ENCODE data around the gene IHH.
A peak's percentile ranks its signal among the peaks of the same experiment; 100 is the strongest.

IHH gene

DNA sequence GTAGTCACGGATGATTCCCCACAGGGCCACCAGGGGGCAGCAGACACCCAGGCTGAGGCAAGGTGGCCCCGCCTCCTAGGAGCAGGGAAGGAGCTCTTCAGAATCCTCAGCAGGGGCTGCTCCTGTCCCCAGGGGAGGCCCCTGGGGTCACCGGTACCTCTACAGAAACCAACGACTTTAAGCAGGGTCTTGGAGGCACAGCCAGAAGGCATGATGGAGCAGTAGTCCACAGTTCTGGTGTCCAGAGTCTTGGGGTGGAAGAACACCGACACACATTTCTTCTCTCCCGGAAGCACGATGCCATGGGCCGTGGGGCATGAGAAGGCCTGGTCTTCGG is 30.9 kb downstream of the IHH start:
- no peak overlapping the region for H3K27ac Mint-ChIP-seq (ENCODE audit: low read depth)
- peak; percentile 57 to 73 for DNase-seq (ENCODE audit: low spot score in 2 of 2)
- peak; percentile 76 for ATAC-seq (replicated peaks; ENCODE audit: extremely low read depth, poor library complexity, severe bottlenecking)
- no peak overlapping the region for H3K4me3 Mint-ChIP-seq
- H3K9me3 Mint-ChIP-seq, result no peaks in the 10 kb centered on the region
- no peaks in the 10 kb centered on the region for H3K4me1 Mint-ChIP-seq
- peaks cover 3% of the 10 kb centered on the region for H3K36me3 Mint-ChIP-seq (ENCODE audit: insufficient read depth)
- H3K27me3 Mint-ChIP-seq, result peaks cover 74% of the 10 kb centered on the region

DNA sequence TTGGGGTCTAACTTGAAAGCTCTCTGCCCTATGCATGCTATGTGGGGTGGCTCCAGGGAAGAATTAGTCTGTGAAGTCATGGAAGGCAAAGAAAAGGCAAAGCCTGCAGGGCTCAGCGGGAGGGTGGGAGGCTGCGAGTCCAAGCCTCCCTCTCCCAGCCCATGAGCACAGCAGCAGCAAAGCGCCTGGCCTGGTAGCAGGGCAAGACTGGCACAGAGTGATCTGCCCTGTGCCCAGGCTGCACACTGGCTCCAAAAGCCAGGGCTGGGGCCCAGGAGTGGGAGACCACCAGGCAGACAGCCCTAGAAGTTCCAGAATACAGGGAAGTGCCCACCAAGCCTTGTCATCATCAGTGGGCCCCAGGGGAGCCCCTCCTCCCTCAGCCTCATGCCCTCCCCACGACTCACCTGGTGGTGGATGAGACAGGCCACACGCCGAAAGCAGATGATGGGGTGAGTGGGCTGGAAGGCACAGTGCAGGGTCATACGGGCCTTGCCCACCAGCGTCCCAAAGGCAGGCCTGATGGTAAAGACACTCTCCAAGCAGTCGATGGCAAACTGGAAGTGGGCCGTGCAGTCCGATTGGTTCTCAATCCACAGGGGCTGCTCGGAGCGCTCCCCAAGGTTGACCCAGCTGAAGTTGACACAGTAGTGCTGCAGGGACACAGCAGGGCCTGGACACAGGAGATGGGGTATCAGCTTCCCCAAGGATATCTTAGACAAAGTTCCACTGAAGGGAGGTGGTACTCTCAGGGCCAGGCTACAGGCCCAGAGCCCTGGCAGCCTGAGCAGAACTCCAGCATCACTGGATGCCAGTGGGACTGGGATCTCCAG is 31.5 kb downstream of the IHH start:
- Mint-ChIP-seq H3K4me3 (no peak overlapping the region), H3K4me1 (no peaks in the 10 kb centered on the region), H3K36me3 (ENCODE audit: insufficient read depth) (peaks cover 3% of the 10 kb centered on the region), H3K27me3 (peaks cover 70% of the 10 kb centered on the region), H3K9me3 (no peaks in the 10 kb centered on the region), H3K27ac (ENCODE audit: low read depth) (no peak overlapping the region)
- DNase-seq (ENCODE audit: low spot score in 2 of 2) (no peak), ATAC-seq (replicated peaks; ENCODE audit: extremely low read depth, poor library complexity, severe bottlenecking) (no peak)

DNA sequence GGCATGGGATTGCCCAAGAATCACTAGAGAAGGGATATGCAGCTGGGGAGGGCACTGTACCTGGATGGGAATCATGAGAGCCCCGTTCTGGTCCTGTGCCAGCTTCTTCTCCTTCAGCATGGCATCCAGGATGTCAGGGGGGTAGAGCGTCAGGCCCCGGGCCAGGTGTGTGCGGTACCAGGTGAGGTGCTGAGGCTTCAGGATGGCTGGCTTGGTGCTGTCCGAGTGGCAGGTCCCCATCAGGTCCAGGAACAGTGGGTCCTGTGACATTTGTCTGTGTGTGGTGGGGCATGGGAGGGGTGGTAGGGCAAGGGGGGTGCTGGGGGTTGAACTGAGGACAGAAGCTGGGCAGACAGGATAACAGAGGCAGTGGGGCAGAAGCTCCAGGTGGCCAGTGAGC is 32.6 kb downstream of the IHH start:
- H3K36me3 Mint-ChIP-seq (ENCODE audit: insufficient read depth), result peaks cover 2% of the 10 kb centered on the region
- ATAC-seq (replicated peaks; ENCODE audit: extremely low read depth, poor library complexity, severe bottlenecking), result no peak
- H3K27me3 Mint-ChIP-seq, result peaks cover 61% of the 10 kb centered on the region
- H3K9me3 Mint-ChIP-seq, result no peaks in the 10 kb centered on the region
- H3K27ac Mint-ChIP-seq (ENCODE audit: low read depth), result no peak overlapping the region
- H3K4me1 Mint-ChIP-seq, result no peaks in the 10 kb centered on the region
- H3K4me3 Mint-ChIP-seq, result no peak overlapping the region
- DNase-seq (ENCODE audit: low spot score in 2 of 2), result no peak

DNA sequence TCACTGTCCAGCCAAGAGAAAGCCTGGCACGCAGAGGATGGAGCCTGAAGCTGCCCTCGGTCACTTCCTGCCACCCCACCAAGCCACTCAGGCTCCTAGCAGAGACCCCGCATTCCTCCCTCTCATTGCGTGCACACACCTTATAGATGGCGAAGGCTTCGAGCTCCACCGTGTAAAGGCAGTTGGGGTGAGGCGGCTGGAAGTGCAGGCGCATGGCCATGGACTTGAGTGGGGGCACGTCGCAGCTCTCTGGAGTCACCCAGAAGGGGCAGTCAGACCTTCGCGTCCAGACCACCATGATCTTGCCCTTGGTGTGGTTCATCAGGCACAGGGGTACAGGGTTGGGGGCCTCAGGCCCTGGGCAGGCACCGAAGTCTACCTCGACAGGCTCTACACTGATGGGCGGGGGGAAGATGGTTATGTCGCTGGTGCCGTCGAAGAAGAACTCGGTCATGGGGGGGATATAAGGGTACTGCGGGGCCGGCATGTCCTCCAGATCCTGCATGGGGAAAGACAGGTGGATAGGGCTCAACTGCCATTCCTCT is 33.1 kb downstream of the IHH start:
- ATAC-seq (replicated peaks; ENCODE audit: extremely low read depth, poor library complexity, severe bottlenecking), result no peak
- no peak for DNase-seq (ENCODE audit: low spot score in 2 of 2)
- no peaks in the 10 kb centered on the region for H3K9me3 Mint-ChIP-seq
- H3K4me1 Mint-ChIP-seq, result no peaks in the 10 kb centered on the region
- no peak overlapping the region for H3K4me3 Mint-ChIP-seq
- H3K27me3 Mint-ChIP-seq, result peaks cover 61% of the 10 kb centered on the region
- H3K36me3 Mint-ChIP-seq (ENCODE audit: insufficient read depth), result peaks cover 1% of the 10 kb centered on the region
- H3K27ac Mint-ChIP-seq (ENCODE audit: low read depth), result no peak overlapping the region

DNA sequence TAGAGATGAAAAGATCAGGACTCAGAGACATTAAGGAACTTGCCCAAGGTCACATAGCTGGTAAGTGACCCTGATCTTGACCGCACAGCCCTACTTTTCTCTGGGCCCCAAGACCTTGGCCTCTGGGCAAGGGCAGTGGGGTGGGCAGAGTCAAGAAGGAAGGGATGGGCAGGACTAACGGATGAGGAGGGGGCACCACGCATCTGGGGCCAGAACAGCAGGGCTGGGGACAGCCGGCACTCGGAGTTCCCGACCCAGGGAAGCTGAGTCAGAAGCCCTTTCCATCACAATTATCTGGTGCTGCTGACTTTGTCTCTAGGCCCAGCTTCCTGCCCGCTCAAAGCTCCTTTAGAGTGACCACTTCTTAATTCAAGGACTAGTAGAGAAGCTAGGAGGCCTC is 33.8 kb downstream of the IHH start:
- Mint-ChIP-seq H3K9me3 (no peaks in the 10 kb centered on the region), H3K36me3 (ENCODE audit: insufficient read depth) (peaks cover 1% of the 10 kb centered on the region), H3K4me3 (no peak overlapping the region), H3K27me3 (peaks cover 61% of the 10 kb centered on the region), H3K4me1 (no peaks in the 10 kb centered on the region), H3K27ac (ENCODE audit: low read depth) (no peak overlapping the region)
- no peak for ATAC-seq (replicated peaks; ENCODE audit: extremely low read depth, poor library complexity, severe bottlenecking)
- DNase-seq (ENCODE audit: low spot score in 2 of 2), result no peak

DNA sequence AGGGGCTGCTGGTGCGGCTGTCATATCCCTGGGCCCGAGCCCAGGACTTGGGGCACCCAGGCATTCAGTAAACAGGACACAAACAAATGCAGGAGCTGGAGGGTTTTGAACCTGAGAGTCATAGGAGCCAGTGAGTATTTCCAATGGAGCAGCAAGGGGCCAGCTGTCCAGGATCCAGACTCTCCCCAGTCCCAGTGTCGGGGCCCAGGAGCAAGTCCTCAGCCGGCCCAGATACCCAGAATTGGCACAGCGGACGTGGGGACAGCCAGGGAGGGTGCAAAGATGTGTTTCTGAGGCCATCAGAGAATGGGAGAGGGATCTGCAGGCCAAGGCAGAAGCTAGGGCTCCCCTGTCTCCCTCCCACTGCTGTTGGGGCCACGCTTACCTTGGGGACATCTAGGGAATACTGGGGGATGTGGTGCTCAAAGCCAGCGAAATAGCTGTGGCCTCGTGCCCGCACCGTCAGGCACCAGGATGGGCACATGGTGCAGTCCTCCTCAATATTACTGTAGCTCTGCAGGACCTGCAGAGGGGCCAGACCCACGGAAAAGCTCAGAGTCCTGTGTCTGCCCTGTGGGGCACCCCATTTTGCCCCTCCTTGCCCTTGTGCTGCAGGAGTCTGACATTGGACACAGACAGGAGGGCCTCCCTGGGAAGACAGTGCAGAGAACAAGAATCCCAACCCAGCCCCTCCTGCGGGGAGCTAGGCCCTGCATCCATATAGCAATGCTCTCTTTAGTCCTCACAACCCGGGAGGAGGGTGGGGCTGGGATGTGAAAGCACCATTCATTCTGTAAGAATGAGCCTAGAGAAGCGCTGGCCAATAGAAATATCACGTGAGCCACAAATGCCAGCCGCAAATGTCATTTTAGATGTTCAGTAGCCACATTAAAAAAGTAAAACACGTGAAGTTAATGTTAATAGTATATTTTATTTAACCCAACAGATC is 34.8 kb downstream of the IHH start:
- Mint-ChIP-seq H3K4me3 (no peak overlapping the region), H3K36me3 (ENCODE audit: insufficient read depth) (peaks cover 1% of the 10 kb centered on the region), H3K27me3 (peaks cover 57% of the 10 kb centered on the region), H3K4me1 (no peaks in the 10 kb centered on the region), H3K27ac (ENCODE audit: low read depth) (no peak overlapping the region), H3K9me3 (no peaks in the 10 kb centered on the region)
- no peak for ATAC-seq (replicated peaks; ENCODE audit: extremely low read depth, poor library complexity, severe bottlenecking)
- no peak for DNase-seq (ENCODE audit: low spot score in 2 of 2)

DNA sequence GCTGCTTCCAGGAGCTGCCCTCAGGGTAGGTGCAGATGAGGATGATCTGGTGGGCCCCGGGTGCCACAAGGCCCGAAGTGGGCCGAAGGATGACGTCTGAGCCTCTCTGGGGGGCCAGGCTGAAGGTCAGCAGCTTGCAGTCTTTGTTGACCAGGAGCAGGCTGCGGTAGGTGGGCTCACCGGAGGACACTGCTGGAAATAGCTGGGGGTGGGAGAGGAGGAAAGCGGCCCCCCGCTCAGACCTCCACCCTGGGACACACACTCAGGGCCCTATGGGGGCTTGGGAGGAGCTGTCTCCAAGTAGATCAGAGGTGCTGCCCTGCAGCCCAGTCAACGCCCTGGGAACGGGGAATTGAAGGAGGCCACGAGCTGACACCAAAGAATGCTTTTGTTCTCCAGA is 36.7 kb downstream of the IHH start:
- ATAC-seq (replicated peaks; ENCODE audit: extremely low read depth, poor library complexity, severe bottlenecking), result no peak
- Mint-ChIP-seq H3K27me3 (peaks cover 48% of the 10 kb centered on the region), H3K4me1 (no peaks in the 10 kb centered on the region), H3K27ac (ENCODE audit: low read depth) (no peak overlapping the region), H3K36me3 (ENCODE audit: insufficient read depth) (peaks cover 1% of the 10 kb centered on the region), H3K4me3 (no peak overlapping the region), H3K9me3 (no peaks in the 10 kb centered on the region)
- DNase-seq (ENCODE audit: low spot score in 2 of 2), result no peak

DNA sequence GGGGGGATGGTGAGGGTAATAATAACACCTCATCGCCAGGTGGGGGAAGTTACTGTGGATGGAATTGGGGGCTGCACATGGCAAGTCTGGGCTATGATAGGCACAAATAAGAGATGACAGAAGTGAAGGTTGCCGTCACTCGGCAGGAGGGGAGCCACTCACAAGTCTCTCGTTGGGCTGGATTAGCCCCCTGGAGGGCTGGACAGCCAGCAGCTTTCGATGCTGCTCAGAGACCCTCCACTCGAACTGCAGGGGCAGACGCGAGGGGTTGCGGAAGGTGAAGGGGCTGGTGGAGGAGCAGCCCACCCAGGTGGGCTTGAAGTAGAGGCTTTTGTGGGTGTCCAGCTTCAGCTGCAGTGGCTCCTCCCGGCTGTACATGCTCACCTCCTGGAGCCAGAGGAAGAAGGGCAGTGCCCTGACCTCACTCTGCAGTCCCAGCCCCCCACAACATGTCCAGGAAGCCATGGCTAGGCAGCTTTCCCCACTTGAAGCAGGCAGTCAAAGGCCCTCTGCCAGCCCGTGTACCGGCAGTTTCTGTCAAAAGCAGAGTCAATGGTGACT is 37.6 kb downstream of the IHH start:
- Mint-ChIP-seq H3K27me3 (peaks cover 48% of the 10 kb centered on the region), H3K27ac (ENCODE audit: low read depth) (no peak overlapping the region), H3K4me1 (no peaks in the 10 kb centered on the region), H3K9me3 (no peaks in the 10 kb centered on the region), H3K4me3 (no peak overlapping the region), H3K36me3 (ENCODE audit: insufficient read depth) (no peaks in the 10 kb centered on the region)
- DNase-seq (ENCODE audit: low spot score in 2 of 2), result no peak
- ATAC-seq (replicated peaks; ENCODE audit: extremely low read depth, poor library complexity, severe bottlenecking), result no peak

DNA sequence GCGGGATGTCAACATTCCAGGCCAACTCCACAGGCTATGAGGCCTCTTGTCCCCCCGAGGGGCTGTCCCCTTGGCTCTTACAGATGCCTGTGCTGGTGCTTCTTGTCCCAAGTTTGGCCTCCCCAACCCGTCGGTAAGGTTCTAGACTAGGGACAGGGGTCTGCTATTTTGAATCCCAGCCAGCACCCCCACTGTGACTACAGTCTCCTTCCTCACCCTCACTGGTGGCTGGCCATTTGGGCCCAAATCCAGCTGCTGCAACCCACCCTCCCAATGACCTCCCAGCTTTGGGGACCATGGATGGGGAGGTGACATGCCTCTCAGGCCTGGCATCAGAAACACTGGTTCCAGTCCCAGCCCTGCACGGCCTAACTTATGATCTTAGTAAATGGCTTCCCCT is 38.1 kb downstream of the IHH start:
- H3K36me3 Mint-ChIP-seq (ENCODE audit: insufficient read depth), result no peaks in the 10 kb centered on the region
- H3K4me1 Mint-ChIP-seq, result no peaks in the 10 kb centered on the region
- no peak overlapping the region for H3K27ac Mint-ChIP-seq (ENCODE audit: low read depth)
- no peak overlapping the region for H3K4me3 Mint-ChIP-seq
- no peak for ATAC-seq (replicated peaks; ENCODE audit: extremely low read depth, poor library complexity, severe bottlenecking)
- DNase-seq (ENCODE audit: low spot score in 2 of 2), result no peak
- H3K9me3 Mint-ChIP-seq, result no peaks in the 10 kb centered on the region
- H3K27me3 Mint-ChIP-seq, result peaks cover 43% of the 10 kb centered on the region

DNA sequence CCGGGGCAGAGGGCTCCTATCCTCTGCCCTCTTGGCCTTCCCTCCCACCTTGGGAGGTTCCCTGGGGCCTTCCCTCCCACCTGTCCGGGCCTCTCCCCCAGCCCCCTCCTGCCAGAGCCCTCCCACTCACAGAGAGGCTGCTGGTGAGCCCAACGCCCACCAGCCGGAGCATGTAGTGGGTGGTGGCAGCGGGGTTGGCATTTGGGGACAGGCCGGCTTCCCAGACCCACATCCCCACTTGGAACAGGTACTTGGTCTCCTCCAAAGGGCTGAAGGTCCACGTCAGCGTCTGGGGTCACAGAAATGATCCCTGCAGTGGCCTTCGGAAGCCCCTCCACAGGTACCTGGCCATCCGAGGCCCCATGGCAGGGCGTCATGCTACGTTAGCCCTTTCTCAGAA is 38.7 kb downstream of the IHH start:
- Mint-ChIP-seq H3K27me3 (peaks cover 37% of the 10 kb centered on the region), H3K4me3 (no peak overlapping the region), H3K36me3 (ENCODE audit: insufficient read depth) (no peaks in the 10 kb centered on the region), H3K9me3 (no peaks in the 10 kb centered on the region), H3K4me1 (no peaks in the 10 kb centered on the region), H3K27ac (ENCODE audit: low read depth) (no peak overlapping the region)
- DNase-seq (ENCODE audit: low spot score in 2 of 2) (no peak), ATAC-seq (replicated peaks; ENCODE audit: extremely low read depth, poor library complexity, severe bottlenecking) (no peak)

DNA sequence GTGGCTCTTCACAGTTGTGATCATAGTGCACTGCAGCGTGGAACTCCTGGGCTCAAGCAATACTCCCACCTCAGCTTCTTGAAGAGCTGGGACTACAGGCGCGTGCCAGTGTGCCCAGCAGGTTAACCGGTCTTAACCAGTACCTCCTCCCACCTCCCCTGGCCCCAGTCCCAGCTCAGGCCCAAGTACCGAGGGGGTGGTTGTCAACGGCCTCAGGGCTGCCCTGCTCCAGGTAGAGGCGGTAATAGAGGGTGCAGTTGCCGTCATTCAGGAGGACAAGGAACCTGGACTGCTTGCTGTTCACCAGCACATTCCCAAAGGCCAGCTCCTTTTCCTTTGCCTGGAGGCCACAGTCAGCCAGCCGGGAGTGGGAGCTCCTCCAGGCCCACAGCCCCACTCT is 39.1 kb downstream of the IHH start:
- Mint-ChIP-seq H3K9me3 (no peaks in the 10 kb centered on the region), H3K4me1 (no peaks in the 10 kb centered on the region), H3K27ac (ENCODE audit: low read depth) (no peak overlapping the region), H3K4me3 (no peak overlapping the region), H3K36me3 (ENCODE audit: insufficient read depth) (peaks cover 2% of the 10 kb centered on the region), H3K27me3 (peaks cover 36% of the 10 kb centered on the region)
- no peak for ATAC-seq (replicated peaks; ENCODE audit: extremely low read depth, poor library complexity, severe bottlenecking)
- no peak for DNase-seq (ENCODE audit: low spot score in 2 of 2)

DNA sequence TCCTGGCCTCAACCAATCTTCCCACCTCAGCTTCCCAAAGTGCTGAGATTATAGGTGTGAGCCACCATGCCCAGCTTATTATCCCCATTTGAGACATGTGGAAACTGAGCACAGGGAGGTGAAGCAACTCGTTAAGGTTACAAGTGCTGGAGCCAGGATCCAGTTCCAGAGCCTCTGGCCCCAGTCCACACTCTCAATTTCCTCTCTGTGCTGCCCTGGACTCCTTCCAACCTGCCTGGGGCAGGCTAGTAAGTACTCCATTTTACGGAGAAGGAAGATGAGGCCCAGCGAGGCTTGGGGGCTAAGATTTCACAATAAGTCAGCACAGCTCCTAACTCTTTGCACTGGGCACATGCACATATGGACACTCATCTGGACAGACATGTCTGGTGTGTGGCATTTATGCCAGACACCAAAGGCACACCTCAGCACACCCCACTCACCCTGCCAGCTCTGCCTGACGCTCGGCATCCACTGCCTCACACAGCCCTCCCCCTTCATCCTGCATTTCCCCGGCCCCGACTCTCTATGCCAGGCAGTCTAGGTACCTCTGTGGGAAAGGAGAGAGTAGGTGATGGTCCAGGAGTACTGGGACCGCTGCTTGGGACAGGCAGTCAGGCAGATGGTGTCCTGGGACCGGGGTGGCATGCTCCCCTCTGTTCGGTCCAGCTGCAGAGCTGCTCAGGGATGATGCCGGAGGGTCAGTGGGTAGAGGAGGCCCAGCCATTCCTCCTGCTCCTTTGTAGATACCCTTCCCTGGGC is 39.9 kb downstream of the IHH start:
- Mint-ChIP-seq H3K4me3 (no peak overlapping the region), H3K9me3 (no peaks in the 10 kb centered on the region), H3K27ac (ENCODE audit: low read depth) (no peak overlapping the region), H3K4me1 (no peaks in the 10 kb centered on the region), H3K36me3 (ENCODE audit: insufficient read depth) (peaks cover 3% of the 10 kb centered on the region), H3K27me3 (peaks cover 35% of the 10 kb centered on the region)
- ATAC-seq (replicated peaks; ENCODE audit: extremely low read depth, poor library complexity, severe bottlenecking) (no peak), DNase-seq (ENCODE audit: low spot score in 2 of 2) (no peak)

All from central memory CD8-positive, alpha-beta T cell (primary cell).